ENCODE results near the gene TCF25. TPM values are rescaled to one million over a fixed set of nuclear protein-coding genes. Genes with fewer than 3 reads are reported as not detected.
A peak's percentile ranks its signal among the peaks of the same experiment; 100 is the strongest.

TCF25 gene
- total RNA-seq, 1 donor from 2014 or later, result 162 TPM

DNA sequence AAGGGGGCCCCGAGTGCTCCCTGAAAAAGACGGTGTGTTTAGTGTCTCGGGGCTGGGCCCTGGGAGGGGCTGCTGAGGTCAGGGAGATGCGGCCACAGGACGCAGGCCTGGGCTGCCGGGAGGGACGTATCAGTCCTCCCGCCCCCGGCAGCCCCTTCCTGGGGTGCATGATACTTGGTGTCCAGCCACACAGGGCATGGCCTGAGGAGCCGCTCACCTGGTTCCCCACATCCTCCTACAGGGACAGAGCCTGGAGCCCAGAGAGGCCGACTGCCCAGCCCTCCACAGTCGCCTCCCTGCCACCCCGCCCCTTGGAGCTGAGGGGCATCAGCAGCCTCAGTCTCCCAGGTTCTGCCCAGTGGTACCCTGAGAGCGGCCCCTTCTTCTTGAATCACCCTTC is 63.1 kb downstream of the TCF25 start:
- no peak overlapping the region for H3K27ac ChIP-seq
- TF ChIP-seq CTCF (IDR thresholded peaks at IDR 0.05), result no peak
- intact Hi-C loops (cut with DNase I), result loop anchor here (5.0 kb wide), 1 partner anchor 179 kb away; no protein-coding TSS in a partner anchor
- H3K4me1 ChIP-seq, result no peaks in the 10 kb centered on the region
- no peaks in the 10 kb centered on the region for H3K9me3 ChIP-seq
- H3K36me3 ChIP-seq, result no peaks in the 10 kb centered on the region
- H3K27me3 ChIP-seq, result no peaks in the 10 kb centered on the region
- ATAC-seq, result no peak
- DNase-seq, result no peak
- H3K4me3 ChIP-seq, result no peak overlapping the region

DNA sequence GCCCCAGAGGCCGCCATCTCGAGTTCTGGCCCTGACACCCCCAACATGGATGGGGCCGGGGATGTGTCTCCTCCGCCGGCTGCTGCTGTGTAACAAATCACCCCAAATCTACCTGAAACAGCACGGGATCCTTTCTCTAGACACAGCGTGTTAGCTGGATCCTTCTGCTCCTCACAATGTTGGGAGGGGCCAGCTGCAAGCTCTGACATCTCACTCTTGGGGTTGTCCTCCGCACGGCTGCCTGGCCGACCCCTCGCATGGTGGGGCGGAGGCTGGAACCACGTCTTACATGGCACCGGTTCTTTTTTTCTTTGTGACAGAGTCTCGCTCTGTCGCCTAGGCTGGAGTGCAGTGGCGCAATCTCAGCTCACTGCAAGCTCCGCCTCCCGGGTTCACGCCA is 63.6 kb downstream of the TCF25 start:
- Histone ChIP-seq H3K9me3 (no peaks in the 10 kb centered on the region), H3K4me3 (no peak overlapping the region), H3K27me3 (no peaks in the 10 kb centered on the region), H3K4me1 (no peaks in the 10 kb centered on the region), H3K27ac (no peak overlapping the region), H3K36me3 (no peaks in the 10 kb centered on the region)
- no peak for TF ChIP-seq CTCF (IDR thresholded peaks at IDR 0.05)
- DNase-seq, result no peak
- intact Hi-C loops (cut with DNase I), result loop anchor here (5.0 kb wide), 1 partner anchor 180 kb away; no protein-coding TSS in a partner anchor
- ATAC-seq, result no peak

DNA sequence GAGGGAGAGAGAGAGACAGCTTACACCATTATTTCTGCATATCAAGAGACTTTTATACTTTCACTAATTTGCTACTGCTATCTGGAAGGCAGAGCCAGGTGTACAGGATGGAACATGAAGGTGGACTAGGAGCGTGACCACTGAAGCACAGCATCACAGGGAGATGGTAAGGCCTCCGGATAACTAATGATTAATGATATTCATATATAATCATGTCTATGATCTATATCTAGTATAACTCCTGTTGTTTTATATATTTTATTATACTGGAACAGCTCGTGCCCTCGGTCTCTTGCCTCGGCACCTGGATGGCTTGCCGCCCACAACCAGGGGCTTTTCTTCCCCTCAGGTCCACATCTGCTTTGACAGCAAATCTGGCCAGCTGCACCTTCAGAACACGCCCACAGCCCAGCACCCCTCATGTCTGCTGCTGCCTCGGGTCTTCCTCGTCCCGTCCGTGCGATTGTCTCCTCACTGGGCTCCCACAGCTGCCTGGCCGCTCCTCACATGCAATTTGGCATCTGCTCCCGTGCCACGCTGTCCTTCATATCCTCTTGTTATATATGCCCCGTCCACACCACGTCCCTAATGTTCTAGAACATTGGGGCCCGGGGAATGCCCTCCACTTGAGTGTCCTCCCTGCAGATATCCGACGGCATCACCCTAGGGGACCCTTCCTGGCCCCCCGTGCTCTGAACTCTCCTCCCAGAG is 64.9 kb downstream of the TCF25 start:
- no peak overlapping the region for H3K27ac ChIP-seq
- no peaks in the 10 kb centered on the region for H3K9me3 ChIP-seq
- intact Hi-C loops (cut with DNase I), result loop anchor here (5.0 kb wide), 1 partner anchor 181 kb away; no protein-coding TSS in a partner anchor
- H3K4me3 ChIP-seq, result no peak overlapping the region
- no peak for ATAC-seq
- no peaks in the 10 kb centered on the region for H3K36me3 ChIP-seq
- no peak for DNase-seq
- no peaks in the 10 kb centered on the region for H3K27me3 ChIP-seq
- no peak for TF ChIP-seq CTCF (IDR thresholded peaks at IDR 0.05)
- H3K4me1 ChIP-seq, result no peaks in the 10 kb centered on the region

GRCh38 chr16:89944773-89945172 is 71.4 kb downstream of the TCF25 start:
- no peaks in the 10 kb centered on the region for H3K27me3 ChIP-seq
- no peaks in the 10 kb centered on the region for H3K36me3 ChIP-seq
- no peak overlapping the region for H3K4me3 ChIP-seq
- no peaks in the 10 kb centered on the region for H3K9me3 ChIP-seq
- no peak for TF ChIP-seq CTCF (IDR thresholded peaks at IDR 0.05)
- peaks cover 14% of the 10 kb centered on the region for H3K4me1 ChIP-seq
- ATAC-seq (no peak), DNase-seq (no peak)
- H3K27ac ChIP-seq, result no peak overlapping the region
- intact Hi-C loops (cut with DNase I), result no loop called here

- DNase-seq, result no peak
- intact Hi-C loops (cut with DNase I), result no loop called here
These were observed 72.3 kb downstream of the TCF25 start for GRCh38 chr16:89945654-89946053.

More at GRCh38 chr16:89945654-89946053, 72.3 kb downstream of the TCF25 start:
- Histone ChIP-seq H3K27ac (no peak overlapping the region), H3K4me1 (peaks cover 16% of the 10 kb centered on the region), H3K9me3 (no peaks in the 10 kb centered on the region), H3K36me3 (no peaks in the 10 kb centered on the region), H3K27me3 (no peaks in the 10 kb centered on the region), H3K4me3 (no peak overlapping the region)
- ATAC-seq, result peak; percentile 21
- TF ChIP-seq CTCF (IDR thresholded peaks at IDR 0.05), result peak; percentile 15
